ENCODE measurements around the gene BACE1. TPM values are rescaled to one million over a fixed set of nuclear protein-coding genes. Genes with fewer than 3 reads are reported as not detected.
A peak's percentile ranks its signal among the peaks of the same experiment; 100 is the strongest.

The BACE1 gene
- polyA plus RNA-seq, 1 of the 3 experiments (the other 2 are of a cell fraction), result 37.8 TPM

DNA sequence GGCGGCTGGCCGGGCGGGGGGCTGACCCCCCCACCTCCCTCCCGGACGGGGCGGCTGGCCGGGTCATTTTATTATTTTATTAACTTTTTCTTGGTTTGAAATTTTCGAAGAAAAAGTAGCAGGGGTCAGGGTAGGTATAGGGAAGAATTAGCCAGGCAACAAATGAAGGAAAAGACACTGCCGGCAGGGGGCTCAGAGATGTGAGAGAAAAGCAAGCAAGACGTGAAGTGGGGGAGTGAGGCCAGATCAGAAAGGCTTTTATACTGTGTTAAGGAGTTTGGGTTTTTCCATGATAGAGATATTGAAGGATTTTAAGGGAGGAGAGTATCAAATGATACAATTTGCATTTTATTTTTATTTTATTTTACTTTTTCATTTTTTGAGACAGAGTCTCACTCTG lies 64.5 kb downstream of the BACE1 start:
- Histone ChIP-seq H3F3A (replicated peaks; ENCODE audit: insufficient read depth) (peaks cover 5% of the 10 kb centered on the region), H3K4me2 (no peak overlapping the region), H3K9ac (no peak overlapping the region), H3K9me2 (no peaks in the 10 kb centered on the region), H3K4me3 (ENCODE audit: low read depth in 2 of 2, low read length in 1 of 2) (no peak overlapping the region), H2AFZ (ENCODE audit: low read depth) (no peak overlapping the region), H4K20me1 (ENCODE audit: insufficient read depth) (no peaks in the 10 kb centered on the region), H3K79me2 (ENCODE audit: insufficient read depth) (no peaks in the 10 kb centered on the region), H3K36me3 (replicated peaks in 1 of 2; ENCODE audit: control insufficient read depth in 1 of 2, insufficient read depth in 2 of 2, low read length in 1 of 2) (peaks cover 37 to 41% of the 10 kb centered on the region in 2 experiments), H3K9me3 (no peaks in the 10 kb centered on the region), H3K4me1 (ENCODE audit: control insufficient read depth in 1 of 2, insufficient read depth in 2 of 2, low read depth in 1 of 2, low read length in 1 of 2) (no peaks in the 10 kb centered on the region), H3K27ac (ENCODE audit: low read depth in 2 of 2, low read length in 1 of 2) (no peak overlapping the region), H3K27me3 (ENCODE audit: insufficient read depth) (no peaks in the 10 kb centered on the region)
- TF ChIP-seq, protein P1, sequence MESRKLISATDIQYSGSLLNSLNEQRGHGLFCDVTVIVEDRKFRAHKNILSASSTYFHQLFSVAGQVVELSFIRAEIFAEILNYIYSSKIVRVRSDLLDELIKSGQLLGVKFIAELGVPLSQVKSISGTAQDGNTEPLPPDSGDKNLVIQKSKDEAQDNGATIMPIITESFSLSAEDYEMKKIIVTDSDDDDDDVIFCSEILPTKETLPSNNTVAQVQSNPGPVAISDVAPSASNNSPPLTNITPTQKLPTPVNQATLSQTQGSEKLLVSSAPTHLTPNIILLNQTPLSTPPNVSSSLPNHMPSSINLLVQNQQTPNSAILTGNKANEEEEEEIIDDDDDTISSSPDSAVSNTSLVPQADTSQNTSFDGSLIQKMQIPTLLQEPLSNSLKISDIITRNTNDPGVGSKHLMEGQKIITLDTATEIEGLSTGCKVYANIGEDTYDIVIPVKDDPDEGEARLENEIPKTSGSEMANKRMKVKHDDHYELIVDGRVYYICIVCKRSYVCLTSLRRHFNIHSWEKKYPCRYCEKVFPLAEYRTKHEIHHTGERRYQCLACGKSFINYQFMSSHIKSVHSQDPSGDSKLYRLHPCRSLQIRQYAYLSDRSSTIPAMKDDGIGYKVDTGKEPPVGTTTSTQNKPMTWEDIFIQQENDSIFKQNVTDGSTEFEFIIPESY (IDR thresholded peaks at IDR 0.05; ENCODE audit: borderline replicate concordance, low read depth), result no peak
- TF ChIP-seq, protein P2, sequence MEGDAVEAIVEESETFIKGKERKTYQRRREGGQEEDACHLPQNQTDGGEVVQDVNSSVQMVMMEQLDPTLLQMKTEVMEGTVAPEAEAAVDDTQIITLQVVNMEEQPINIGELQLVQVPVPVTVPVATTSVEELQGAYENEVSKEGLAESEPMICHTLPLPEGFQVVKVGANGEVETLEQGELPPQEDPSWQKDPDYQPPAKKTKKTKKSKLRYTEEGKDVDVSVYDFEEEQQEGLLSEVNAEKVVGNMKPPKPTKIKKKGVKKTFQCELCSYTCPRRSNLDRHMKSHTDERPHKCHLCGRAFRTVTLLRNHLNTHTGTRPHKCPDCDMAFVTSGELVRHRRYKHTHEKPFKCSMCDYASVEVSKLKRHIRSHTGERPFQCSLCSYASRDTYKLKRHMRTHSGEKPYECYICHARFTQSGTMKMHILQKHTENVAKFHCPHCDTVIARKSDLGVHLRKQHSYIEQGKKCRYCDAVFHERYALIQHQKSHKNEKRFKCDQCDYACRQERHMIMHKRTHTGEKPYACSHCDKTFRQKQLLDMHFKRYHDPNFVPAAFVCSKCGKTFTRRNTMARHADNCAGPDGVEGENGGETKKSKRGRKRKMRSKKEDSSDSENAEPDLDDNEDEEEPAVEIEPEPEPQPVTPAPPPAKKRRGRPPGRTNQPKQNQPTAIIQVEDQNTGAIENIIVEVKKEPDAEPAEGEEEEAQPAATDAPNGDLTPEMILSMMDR (IDR thresholded peaks at IDR 0.05), result peak; percentile 27; the same call in 1 of the 2 replicates
- ChIA-PET POLR2A (no interaction called here), CTCF (no interaction called here)
- WGBS (ENCODE audit: low lambda C conversion rate), result 87% methylated on average over 7 of the region's 10 CpGs
- no peak for DNase-seq

DNA sequence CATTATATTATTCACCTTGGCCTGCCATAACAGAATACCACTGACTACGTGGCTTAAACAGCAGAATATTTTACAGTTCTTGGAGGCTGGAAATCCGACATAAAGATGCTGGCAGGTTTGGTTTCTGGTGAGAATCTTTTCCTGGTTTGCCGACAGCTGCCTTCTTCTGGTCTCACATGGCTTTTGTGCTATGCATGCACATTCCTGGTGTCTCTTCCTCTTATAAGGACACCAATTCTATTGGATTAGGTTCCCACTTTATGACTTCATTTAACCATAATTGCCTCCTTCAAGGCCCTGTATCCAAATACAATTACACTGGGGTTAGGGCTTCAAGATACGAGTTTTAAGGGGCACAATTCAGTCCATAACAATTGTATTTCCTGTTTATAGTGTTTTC lies 66.5 kb downstream of the BACE1 start:
- POLR2A ChIA-PET, result no interaction called here
- 94% methylated on average over 4 of the region's 4 CpGs for WGBS (ENCODE audit: low lambda C conversion rate)
- no peaks in the 10 kb centered on the region for H4K20me1 ChIP-seq (ENCODE audit: insufficient read depth)
- TF ChIP-seq GATA2 (CRISPR knock-in tag; IDR thresholded peaks at IDR 0.05) (no peak), MXI1 (IDR thresholded peaks at IDR 0.05; ENCODE audit: low read depth, low read length) (no peak), RFX5 (IDR thresholded peaks at IDR 0.05; ENCODE audit: low read length) (no peak), YY1 (IDR thresholded peaks at IDR 0.05; ENCODE audit: low read depth) (no peak), SIN3A (IDR thresholded peaks at IDR 0.05; ENCODE audit: borderline replicate concordance, low read depth, low read length) (no peak), POLR2AphosphoS5 (IDR thresholded peaks at IDR 0.05; ENCODE audit: low read depth, low read length) (no peak), EP300 (IDR thresholded peaks at IDR 0.05; ENCODE audit: borderline replicate concordance in 1 of 2, low read depth in 1 of 2, low read length in 1 of 2) (no peak), RAD21 (IDR thresholded peaks at IDR 0.05; ENCODE audit: low read length) (no peak), FOSL2 (IDR thresholded peaks at IDR 0.05; ENCODE audit: borderline replicate concordance, low read depth) (no peak), RCOR1 (IDR thresholded peaks at IDR 0.05; ENCODE audit: low read length) (no peak), RXRA (IDR thresholded peaks at IDR 0.05; ENCODE audit: borderline replicate concordance, low read depth) (no peak), CHD2 (IDR thresholded peaks at IDR 0.05; ENCODE audit: low read length, partially characterized antibody) (no peak)
- TF ChIP-seq, protein P2 (IDR thresholded peaks at IDR 0.05), result no peak
- TF ChIP-seq, protein P3, sequence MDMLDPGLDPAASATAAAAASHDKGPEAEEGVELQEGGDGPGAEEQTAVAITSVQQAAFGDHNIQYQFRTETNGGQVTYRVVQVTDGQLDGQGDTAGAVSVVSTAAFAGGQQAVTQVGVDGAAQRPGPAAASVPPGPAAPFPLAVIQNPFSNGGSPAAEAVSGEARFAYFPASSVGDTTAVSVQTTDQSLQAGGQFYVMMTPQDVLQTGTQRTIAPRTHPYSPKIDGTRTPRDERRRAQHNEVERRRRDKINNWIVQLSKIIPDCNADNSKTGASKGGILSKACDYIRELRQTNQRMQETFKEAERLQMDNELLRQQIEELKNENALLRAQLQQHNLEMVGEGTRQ (IDR thresholded peaks at IDR 0.05; ENCODE audit: borderline replicate concordance, low read depth, low read length), result no peak
- TF ChIP-seq, protein P4, sequence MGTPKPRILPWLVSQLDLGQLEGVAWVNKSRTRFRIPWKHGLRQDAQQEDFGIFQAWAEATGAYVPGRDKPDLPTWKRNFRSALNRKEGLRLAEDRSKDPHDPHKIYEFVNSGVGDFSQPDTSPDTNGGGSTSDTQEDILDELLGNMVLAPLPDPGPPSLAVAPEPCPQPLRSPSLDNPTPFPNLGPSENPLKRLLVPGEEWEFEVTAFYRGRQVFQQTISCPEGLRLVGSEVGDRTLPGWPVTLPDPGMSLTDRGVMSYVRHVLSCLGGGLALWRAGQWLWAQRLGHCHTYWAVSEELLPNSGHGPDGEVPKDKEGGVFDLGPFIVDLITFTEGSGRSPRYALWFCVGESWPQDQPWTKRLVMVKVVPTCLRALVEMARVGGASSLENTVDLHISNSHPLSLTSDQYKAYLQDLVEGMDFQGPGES (IDR thresholded peaks at IDR 0.05; ENCODE audit: low read depth, low read length), result no peak

More for the DNA sequence above, 66.5 kb downstream of the BACE1 start:
- H3K4me1 ChIP-seq (ENCODE audit: control insufficient read depth in 1 of 2, insufficient read depth in 2 of 2, low read depth in 1 of 2, low read length in 1 of 2), result no peaks in the 10 kb centered on the region
- CTCF ChIA-PET, result no interaction called here
- no peak overlapping the region for H3K4me2 ChIP-seq
- no peak overlapping the region for H3K27ac ChIP-seq (ENCODE audit: low read depth in 2 of 2, low read length in 1 of 2)
- no peak overlapping the region for H3K9ac ChIP-seq
- no peaks in the 10 kb centered on the region for H3K9me2 ChIP-seq
- no peak overlapping the region for H2AFZ ChIP-seq (ENCODE audit: low read depth)
- H3K36me3 ChIP-seq (replicated peaks in 1 of 2; ENCODE audit: control insufficient read depth in 1 of 2, insufficient read depth in 2 of 2, low read length in 1 of 2), result peaks cover 46 to 55% of the 10 kb centered on the region in 2 experiments
- peaks cover 7% of the 10 kb centered on the region for H3F3A ChIP-seq (replicated peaks; ENCODE audit: insufficient read depth)
- no peak for DNase-seq
- no peaks in the 10 kb centered on the region for H3K79me2 ChIP-seq (ENCODE audit: insufficient read depth)
- H3K9me3 ChIP-seq, result no peaks in the 10 kb centered on the region
- no peaks in the 10 kb centered on the region for H3K27me3 ChIP-seq (ENCODE audit: insufficient read depth)
- H3K4me3 ChIP-seq (ENCODE audit: low read depth in 2 of 2, low read length in 1 of 2), result no peak overlapping the region

Data from SK-N-SH (cell line).